Activated T-cell treated with anti-CD3 and anti-CD28 coated beads, Interleukin-2, amount 50 U/mL, for 4 hours (primary cell): Measurements from ENCODE around the gene CDS1. TPM values are rescaled to one million over a fixed set of nuclear protein-coding genes. Genes with fewer than 3 reads are reported as not detected.

Experiments used
- ATAC-seq, 2 donors: fragments of 200-7000 bp; cut with Tn5 transposase; one replicate each; pipeline ENCODE4 v1.10.0; 2021
- DNase-seq: peaks from one replicate; pipeline ENCODE4 v3.0.0-alpha.2; 2020
- H3K27me3 Mint-ChIP-seq: one replicate; pipeline ENCODE4 v1.8.0; 2021; ENCODE audit warnings: low read depth, mixed read lengths
- H3K36me3 Mint-ChIP-seq: one replicate; pipeline ENCODE4 v1.8.0; 2022; ENCODE audit warnings: mixed read lengths; ENCODE audit not compliant: insufficient read depth
- H3K4me1 Mint-ChIP-seq: one replicate; pipeline ENCODE4 v1.8.0; 2021; ENCODE audit warnings: low read depth, mixed read lengths
- H3K4me3 Mint-ChIP-seq: one replicate; pipeline ENCODE4 v1.8.0; 2021; ENCODE audit warnings: mild to moderate bottlenecking, moderate library complexity, mixed read lengths
- H3K9me3 Mint-ChIP-seq: one replicate; pipeline ENCODE4 v1.8.0; 2021; ENCODE audit warnings: mixed read lengths
- total RNA-seq, 3 donors: library from RNA; stranded (reverse); gene quantifications; one replicate each; pipeline ENCODE4 v1.2.1, GENCODE V29; 2021

Gene CDS1
- total RNA-seq, 3 donors from 2014 or later, result 0.11 to 0.18 (median 0.15) TPM

DNA sequence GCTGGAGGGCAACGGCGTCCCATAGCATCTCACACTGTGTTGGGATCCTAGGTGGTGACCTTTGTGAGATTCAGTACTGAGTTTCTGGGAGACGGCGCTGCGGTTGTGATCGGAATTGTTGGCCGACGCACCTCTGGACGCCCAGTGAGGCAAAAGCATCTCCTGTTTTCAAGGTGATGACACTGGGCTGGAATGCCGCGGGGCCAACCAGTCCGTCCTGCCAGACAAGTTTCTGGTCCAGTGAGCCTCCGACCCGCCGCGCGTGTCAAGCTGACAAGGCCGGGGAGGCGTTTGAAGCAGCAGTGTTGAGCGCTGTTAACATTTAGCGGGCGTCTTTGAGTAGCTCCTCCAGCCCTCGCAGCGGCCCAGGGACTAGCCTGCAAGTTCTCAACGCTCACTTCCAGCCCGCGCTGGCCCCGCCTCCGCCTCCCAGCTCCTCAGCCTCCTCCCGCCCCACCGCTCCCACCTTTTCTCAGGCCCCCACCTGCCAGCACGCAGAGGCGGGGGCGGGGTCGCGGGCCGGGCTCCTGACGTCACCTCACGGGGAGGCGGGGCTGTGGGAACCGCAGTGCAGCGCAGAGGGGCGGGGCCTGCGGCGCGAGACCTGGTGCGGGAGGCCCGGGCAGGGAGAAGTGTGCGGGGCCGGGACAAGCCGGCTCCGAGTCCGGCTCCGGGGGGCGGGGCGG is 482 bp upstream of the CDS1 start:
- ATAC-seq (peak; percentile 79 to 86), DNase-seq (peak; percentile 95)
- Mint-ChIP-seq H3K9me3 (peaks cover 2% of the 10 kb centered on the region), H3K36me3 (no peaks in the 10 kb centered on the region), H3K27me3 (peaks cover 45% of the 10 kb centered on the region), H3K4me3 (peak overlapping the region; percentile 72), H3K4me1 (peaks cover 15% of the 10 kb centered on the region)

DNA sequence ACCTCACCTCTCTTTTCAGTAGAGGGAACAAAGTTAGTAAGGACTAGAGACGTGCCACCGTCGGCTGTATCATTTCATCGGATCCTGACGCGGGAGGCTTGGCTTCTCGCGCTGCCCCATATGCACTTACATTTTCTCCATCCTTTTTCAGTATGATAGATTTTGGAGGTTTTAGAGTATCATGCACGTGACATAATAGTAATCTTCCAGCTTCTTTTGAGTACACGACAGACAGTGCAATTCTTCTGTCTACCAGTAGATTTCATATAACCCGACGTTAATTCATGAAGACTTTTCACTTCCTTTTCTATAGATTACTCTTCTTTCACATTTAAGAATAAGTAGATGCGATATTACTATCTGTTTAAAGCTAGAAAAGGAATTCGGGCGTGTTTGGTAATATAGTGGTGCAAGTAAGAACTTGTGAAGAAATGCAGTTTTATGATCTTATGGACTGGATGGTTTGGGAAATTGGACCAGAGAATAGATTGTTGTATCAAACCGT is 1.0 kb downstream of the CDS1 start:
- ATAC-seq (no peak), DNase-seq (no peak)
- Mint-ChIP-seq H3K27me3 (peaks cover 44% of the 10 kb centered on the region), H3K4me1 (peaks cover 15% of the 10 kb centered on the region), H3K9me3 (peaks cover 4% of the 10 kb centered on the region), H3K4me3 (peak overlapping the region; percentile 81), H3K36me3 (no peaks in the 10 kb centered on the region)

DNA sequence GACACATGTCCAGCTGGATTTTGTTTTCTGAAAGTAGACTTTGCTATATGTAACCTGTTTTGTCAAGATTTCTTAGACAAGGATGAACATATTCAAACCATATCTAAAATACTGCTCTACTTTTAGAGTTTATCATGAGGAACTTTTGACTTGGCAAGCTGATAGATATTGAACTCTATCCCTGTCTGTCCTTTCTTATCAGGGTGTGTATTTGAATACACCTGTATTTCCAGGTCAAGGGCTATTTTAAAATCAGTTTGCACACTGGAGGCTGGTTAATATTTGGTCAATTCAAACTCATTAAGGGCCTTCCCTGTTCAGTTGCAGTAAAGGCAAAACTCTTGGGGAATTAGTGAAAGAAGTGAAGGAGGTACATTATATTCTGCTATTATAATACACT is 2.3 kb downstream of the CDS1 start:
- DNase-seq (no peak), ATAC-seq (no peak)
- Mint-ChIP-seq H3K27me3 (peaks cover 40% of the 10 kb centered on the region), H3K4me1 (peaks cover 15% of the 10 kb centered on the region), H3K4me3 (no peak overlapping the region), H3K36me3 (no peaks in the 10 kb centered on the region), H3K9me3 (peaks cover 7% of the 10 kb centered on the region)

- ATAC-seq, result no peak
- DNase-seq, result no peak
- Mint-ChIP-seq H3K36me3 (no peaks in the 10 kb centered on the region), H3K4me1 (no peaks in the 10 kb centered on the region), H3K9me3 (no peaks in the 10 kb centered on the region), H3K4me3 (no peak overlapping the region), H3K27me3 (peaks cover 7% of the 10 kb centered on the region)
Observed at GRCh38 chr4:84594724-84595123, 11.8 kb downstream of the CDS1 start.

DNA sequence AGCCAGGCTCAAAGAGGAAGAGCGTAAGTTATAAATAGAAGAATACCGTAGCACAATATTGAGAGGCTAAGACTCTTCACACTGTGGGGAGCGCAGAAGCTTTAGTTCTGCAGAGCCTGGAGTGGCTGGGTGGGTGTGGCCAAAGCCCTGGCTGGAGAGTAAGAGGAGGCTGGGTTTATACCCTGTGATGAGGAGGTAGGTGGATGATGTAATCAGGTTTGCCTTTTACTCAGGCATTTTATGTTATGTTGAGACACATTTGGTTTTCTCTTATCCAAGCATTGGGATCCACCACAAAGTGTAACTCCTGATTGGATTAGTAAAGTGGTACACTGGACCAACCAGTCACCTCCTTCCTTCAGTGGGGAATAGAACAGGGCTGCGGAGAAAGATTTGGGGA is 13.9 kb downstream of the CDS1 start:
- DNase-seq (no peak), ATAC-seq (no peak)
- no peak overlapping the region for H3K4me3 Mint-ChIP-seq

DNA sequence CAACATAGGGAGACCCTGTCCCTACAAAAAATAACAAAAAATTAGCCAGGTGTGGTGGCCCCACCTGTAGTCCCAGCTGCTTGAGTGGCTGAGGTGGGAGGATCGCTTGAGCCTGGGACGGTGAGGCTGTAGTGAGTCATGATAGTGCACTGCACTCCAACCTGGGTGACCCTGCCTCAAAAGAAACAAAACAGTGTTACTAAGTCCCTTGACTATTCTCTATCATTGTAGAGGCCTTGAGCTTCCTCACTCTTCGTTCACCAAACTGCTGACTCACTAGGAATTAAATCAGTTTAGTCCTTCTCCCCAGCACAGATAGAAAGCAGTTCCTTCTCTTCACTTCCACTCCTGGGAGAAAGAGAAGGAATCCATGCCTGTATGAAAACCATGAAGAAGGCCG is 14.5 kb downstream of the CDS1 start:
- Mint-ChIP-seq H3K9me3 (no peaks in the 10 kb centered on the region), H3K4me3 (no peak overlapping the region)
- DNase-seq, result no peak

More for the DNA sequence above, 13.9 kb downstream of the CDS1 start:
- Mint-ChIP-seq H3K27me3 (peaks cover 7% of the 10 kb centered on the region), H3K9me3 (no peaks in the 10 kb centered on the region), H3K36me3 (no peaks in the 10 kb centered on the region), H3K4me1 (no peaks in the 10 kb centered on the region)

GRCh38 chr4:84606645-84607044 is 23.7 kb downstream of the CDS1 start:
- no peak for DNase-seq
- H3K4me1 Mint-ChIP-seq, result no peaks in the 10 kb centered on the region
- H3K4me3 Mint-ChIP-seq, result no peak overlapping the region
- no peak for ATAC-seq
- no peaks in the 10 kb centered on the region for H3K27me3 Mint-ChIP-seq
- H3K36me3 Mint-ChIP-seq, result no peaks in the 10 kb centered on the region
- no peaks in the 10 kb centered on the region for H3K9me3 Mint-ChIP-seq

More for the DNA sequence above, 14.5 kb downstream of the CDS1 start:
- Mint-ChIP-seq H3K27me3 (peaks cover 3% of the 10 kb centered on the region), H3K36me3 (no peaks in the 10 kb centered on the region), H3K4me1 (no peaks in the 10 kb centered on the region)
- ATAC-seq, result no peak

DNA sequence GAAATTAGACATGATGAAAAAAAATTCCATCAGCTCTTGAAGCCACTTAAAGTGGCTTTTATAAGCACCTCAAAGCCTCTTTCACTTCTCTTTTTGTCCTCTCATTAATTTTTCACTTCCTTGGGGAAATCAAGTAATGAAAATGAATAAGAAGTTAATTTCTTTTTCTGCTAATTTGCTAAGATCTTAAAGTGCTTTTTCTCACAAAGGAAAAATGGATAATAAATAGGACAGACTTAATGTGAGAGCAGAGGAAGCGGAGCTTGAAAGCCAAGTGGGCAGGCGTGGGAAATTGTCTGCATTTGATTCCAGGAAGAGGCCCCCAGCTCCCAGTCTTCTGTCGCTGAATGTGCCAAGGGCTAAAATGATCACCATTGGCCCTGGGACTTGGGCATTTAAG is 28.6 kb downstream of the CDS1 start:
- Mint-ChIP-seq H3K4me1 (no peaks in the 10 kb centered on the region), H3K27me3 (no peaks in the 10 kb centered on the region), H3K36me3 (no peaks in the 10 kb centered on the region), H3K9me3 (no peaks in the 10 kb centered on the region), H3K4me3 (no peak overlapping the region)
- DNase-seq, result no peak
- ATAC-seq, result no peak

DNA sequence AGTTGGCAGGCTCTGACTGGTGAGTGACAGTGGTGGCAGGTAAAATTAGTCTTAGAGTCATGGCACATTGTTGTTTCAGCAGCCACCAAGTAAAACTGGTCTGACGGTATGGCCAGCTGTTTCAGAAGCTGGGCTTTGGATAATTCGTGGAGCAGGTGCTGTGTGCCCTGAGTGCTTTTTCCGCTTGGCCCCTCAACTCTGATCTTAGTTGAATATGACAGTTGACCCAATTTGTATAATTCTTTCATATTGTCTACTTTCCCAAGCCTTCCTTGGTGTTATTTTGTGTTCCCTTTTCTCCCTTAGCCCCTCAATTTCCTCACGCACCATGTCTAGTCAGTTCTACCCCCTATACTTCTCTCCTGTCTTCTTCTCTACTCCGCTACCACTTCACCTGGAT is 32.0 kb downstream of the CDS1 start:
- Mint-ChIP-seq H3K36me3 (no peaks in the 10 kb centered on the region), H3K4me3 (no peak overlapping the region), H3K4me1 (no peaks in the 10 kb centered on the region), H3K27me3 (no peaks in the 10 kb centered on the region), H3K9me3 (no peaks in the 10 kb centered on the region)
- DNase-seq (no peak), ATAC-seq (no peak)

- Mint-ChIP-seq H3K4me3 (no peak overlapping the region), H3K9me3 (no peaks in the 10 kb centered on the region), H3K27me3 (no peaks in the 10 kb centered on the region)
Observed at GRCh38 chr4:84615355-84615754, 32.4 kb downstream of the CDS1 start.

GRCh38 chr4:84622959-84623358 is 40.0 kb downstream of the CDS1 start:
- ATAC-seq (no peak), DNase-seq (no peak)
- Mint-ChIP-seq H3K27me3 (no peaks in the 10 kb centered on the region), H3K9me3 (no peaks in the 10 kb centered on the region), H3K4me3 (no peak overlapping the region), H3K4me1 (no peaks in the 10 kb centered on the region), H3K36me3 (no peaks in the 10 kb centered on the region)

More at GRCh38 chr4:84615355-84615754, 32.4 kb downstream of the CDS1 start:
- no peaks in the 10 kb centered on the region for H3K36me3 Mint-ChIP-seq
- no peak for ATAC-seq
- no peak for DNase-seq
- H3K4me1 Mint-ChIP-seq, result no peaks in the 10 kb centered on the region

GRCh38 chr4:84623661-84624060 is 40.7 kb downstream of the CDS1 start:
- no peaks in the 10 kb centered on the region for H3K4me1 Mint-ChIP-seq
- H3K27me3 Mint-ChIP-seq, result no peaks in the 10 kb centered on the region
- DNase-seq (no peak), ATAC-seq (no peak)
- no peaks in the 10 kb centered on the region for H3K9me3 Mint-ChIP-seq
- H3K36me3 Mint-ChIP-seq, result no peaks in the 10 kb centered on the region
- H3K4me3 Mint-ChIP-seq, result no peak overlapping the region

DNA sequence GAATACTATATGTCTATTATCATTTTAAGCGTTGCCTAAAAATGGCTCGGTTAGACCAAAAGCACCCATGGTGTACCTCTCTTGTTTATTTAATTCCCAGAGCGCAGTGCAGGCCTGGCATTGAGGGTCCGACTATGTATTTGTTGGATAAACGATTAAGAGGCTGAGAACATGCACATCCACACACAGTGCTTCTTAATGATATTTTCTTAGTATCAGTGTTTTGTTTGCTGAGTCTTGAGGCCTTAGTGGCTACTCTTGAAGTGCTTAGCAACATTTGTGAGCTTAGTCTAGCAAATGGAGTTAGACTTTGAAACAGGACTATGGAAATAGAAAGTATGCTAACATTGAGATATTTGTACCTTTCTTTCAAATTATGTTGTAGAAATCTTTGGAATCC is 43.7 kb downstream of the CDS1 start:
- no peaks in the 10 kb centered on the region for H3K36me3 Mint-ChIP-seq
- no peaks in the 10 kb centered on the region for H3K4me1 Mint-ChIP-seq

DNA sequence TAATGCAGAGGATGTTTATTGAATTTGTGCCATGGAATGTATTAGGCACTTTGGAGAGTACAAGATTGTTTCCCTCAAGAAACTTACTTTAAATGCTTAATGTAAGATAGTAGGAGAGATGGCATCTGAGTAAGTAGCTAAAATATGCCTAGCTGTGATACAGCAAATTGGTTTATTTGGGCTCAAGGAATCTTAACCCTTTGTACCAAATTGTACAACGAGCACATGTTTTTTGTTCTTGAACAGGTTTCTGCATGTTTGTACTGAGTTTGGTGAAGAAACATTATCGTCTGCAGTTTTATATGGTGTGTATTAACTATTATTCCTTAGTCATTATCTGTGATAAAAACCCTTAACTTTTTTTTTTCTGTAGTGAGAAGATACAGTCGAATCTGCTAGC is 48.6 kb downstream of the CDS1 start:
- no peaks in the 10 kb centered on the region for H3K36me3 Mint-ChIP-seq
- ATAC-seq, result no peak

More for the DNA sequence above, 43.7 kb downstream of the CDS1 start:
- Mint-ChIP-seq H3K27me3 (no peaks in the 10 kb centered on the region), H3K9me3 (no peaks in the 10 kb centered on the region), H3K4me3 (no peak overlapping the region)
- no peak for ATAC-seq
- DNase-seq, result no peak

DNA sequence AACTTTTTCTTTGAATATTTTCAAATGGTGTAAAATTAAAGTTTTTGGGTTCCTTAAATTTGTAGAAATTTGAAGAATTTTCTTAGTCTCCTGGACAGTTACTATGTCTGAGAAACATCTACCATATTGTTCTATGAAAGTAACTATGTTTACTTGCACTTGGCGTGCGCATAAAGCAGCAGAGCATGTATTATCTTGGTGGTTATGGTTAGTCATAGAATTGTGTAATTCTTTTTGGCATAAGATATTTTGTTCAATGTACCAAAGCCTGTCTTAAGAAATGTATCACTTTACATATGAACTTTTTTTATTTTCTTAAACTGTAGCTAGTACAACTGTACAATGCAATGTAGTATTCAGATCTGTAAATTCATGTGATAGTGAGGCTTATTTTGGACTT is 49.2 kb downstream of the CDS1 start:
- Mint-ChIP-seq H3K36me3 (no peaks in the 10 kb centered on the region), H3K27me3 (no peaks in the 10 kb centered on the region), H3K9me3 (peaks cover 4% of the 10 kb centered on the region), H3K4me1 (no peaks in the 10 kb centered on the region), H3K4me3 (no peak overlapping the region)
- ATAC-seq (no peak), DNase-seq (no peak)

More for the DNA sequence above, 48.6 kb downstream of the CDS1 start:
- no peak for DNase-seq
- Mint-ChIP-seq H3K4me1 (no peaks in the 10 kb centered on the region), H3K4me3 (no peak overlapping the region), H3K27me3 (no peaks in the 10 kb centered on the region), H3K9me3 (peaks cover 4% of the 10 kb centered on the region)
